ENCODE results near the gene YLPM1.

- no peak for TF ChIP-seq RXRA (IDR thresholded peaks at IDR 0.05; ENCODE audit: borderline replicate concordance, low read depth)
- TF ChIP-seq POLR2AphosphoS5 (IDR thresholded peaks at IDR 0.05; ENCODE audit: low read depth, low read length): no peak
- TF ChIP-seq GABPA (IDR thresholded peaks at IDR 0.05; ENCODE audit: low read depth): no peak
- TF ChIP-seq CTCF (IDR thresholded peaks at IDR 0.05): no peak
- TF ChIP-seq NRF1 (IDR thresholded peaks at IDR 0.05; ENCODE audit: low read depth, low read length): no peak
- no peak for TF ChIP-seq SIN3A (IDR thresholded peaks at IDR 0.05; ENCODE audit: borderline replicate concordance, low read depth, low read length)
- TF ChIP-seq RAD21 (IDR thresholded peaks at IDR 0.05; ENCODE audit: low read length): no peak
- TF ChIP-seq ELF1 (IDR thresholded peaks at IDR 0.05): no peak
- no peak for TF ChIP-seq IRF3 (IDR thresholded peaks at IDR 0.05; ENCODE audit: low read depth, low read length)
- TF ChIP-seq MAX (IDR thresholded peaks at IDR 0.05; ENCODE audit: low read depth): no peak
Observed at GRCh38 chr14:74856366-74856765, 93.2 kb downstream of the YLPM1 start.
